MCF 10A (cell line): Measurements from ENCODE around the gene MAB21L2. TPM values are rescaled to one million over a fixed set of nuclear protein-coding genes. Genes with fewer than 3 reads are reported as not detected.

ENCODE experiments used
- BruUV-seq: library from RNA; stranded (reverse); fragments of 400-500 nt; replicated peaks from 2 replicates; lab custom pipeline; 2021; lab: Mats Ljungman, UMichigan
- CTCF ChIA-PET: fragments of 300-600 bp; sonication (Branson Sonifier 250); formaldehyde crosslinking; extraction: SDS; loops from one replicate; lab custom pipeline; 2021; ENCODE audit warnings: antibody characterized with exemption, inconsistent platforms; lab: Yijun Ruan, JAX
- POLR2A ChIA-PET: fragments of 300-600, 350-650 bp; sonication (Branson Sonifier 250); formaldehyde crosslinking; extraction: SDS; loops from one replicate; lab custom pipeline; 2020; ENCODE audit warnings: antibody characterized with exemption, inconsistent platforms; lab: Yijun Ruan, JAX
- DNase-seq: peaks from one replicate; pipeline ENCODE4 v3.0.0-alpha.2; 2018; ENCODE audit not compliant: unreplicated experiment
- H3K27ac Mint-ChIP-seq: one replicate; pipeline ENCODE4 v1.8.0; 2022; ENCODE audit warnings: mild to moderate bottlenecking, low read depth, mixed read lengths; ENCODE audit not compliant: unreplicated experiment
- H3K27me3 Mint-ChIP-seq: one replicate; pipeline ENCODE4 v1.8.0; 2022; ENCODE audit warnings: mixed read lengths; ENCODE audit not compliant: insufficient read depth, unreplicated experiment
- H3K36me3 Mint-ChIP-seq: one replicate; pipeline ENCODE4 v1.8.0; 2022; ENCODE audit warnings: mild to moderate bottlenecking, moderate library complexity, mixed read lengths; ENCODE audit not compliant: insufficient read depth, unreplicated experiment
- H3K4me1 Mint-ChIP-seq: one replicate; pipeline ENCODE4 v1.8.0; 2022; ENCODE audit warnings: mixed read lengths; ENCODE audit not compliant: insufficient read depth, unreplicated experiment
- H3K4me3 Mint-ChIP-seq: one replicate; pipeline ENCODE4 v1.8.0; 2022; ENCODE audit warnings: mild to moderate bottlenecking, moderate library complexity, mixed read lengths; ENCODE audit not compliant: unreplicated experiment
- H3K9me3 Mint-ChIP-seq: one replicate; pipeline ENCODE4 v1.8.0; 2022; ENCODE audit warnings: mixed read lengths; ENCODE audit not compliant: unreplicated experiment
- intact Hi-C: fragments of 100-400 bp; cut with micrococcal nuclease; formaldehyde crosslinking; loops from 2 replicates; pipeline ENCODE4 v1.14.1; 2022
- total RNA-seq: library from RNA; stranded (reverse); gene quantifications from 2 replicates; pipeline ENCODE4 v1.2.3, GENCODE V29; 2022
- TF ChIP-seq, protein P1 (sequence below): fragments of 200-600 bp; IDR thresholded peaks from one replicate; pipeline ENCODE4 v1.8.0; 2022; ENCODE audit warnings: antibody characterized with exemption, mild to moderate bottlenecking; ENCODE audit not compliant: unreplicated experiment

MAB21L2 gene
- total RNA-seq, 1 experiment from 2014 or later, result not detected

DNA sequence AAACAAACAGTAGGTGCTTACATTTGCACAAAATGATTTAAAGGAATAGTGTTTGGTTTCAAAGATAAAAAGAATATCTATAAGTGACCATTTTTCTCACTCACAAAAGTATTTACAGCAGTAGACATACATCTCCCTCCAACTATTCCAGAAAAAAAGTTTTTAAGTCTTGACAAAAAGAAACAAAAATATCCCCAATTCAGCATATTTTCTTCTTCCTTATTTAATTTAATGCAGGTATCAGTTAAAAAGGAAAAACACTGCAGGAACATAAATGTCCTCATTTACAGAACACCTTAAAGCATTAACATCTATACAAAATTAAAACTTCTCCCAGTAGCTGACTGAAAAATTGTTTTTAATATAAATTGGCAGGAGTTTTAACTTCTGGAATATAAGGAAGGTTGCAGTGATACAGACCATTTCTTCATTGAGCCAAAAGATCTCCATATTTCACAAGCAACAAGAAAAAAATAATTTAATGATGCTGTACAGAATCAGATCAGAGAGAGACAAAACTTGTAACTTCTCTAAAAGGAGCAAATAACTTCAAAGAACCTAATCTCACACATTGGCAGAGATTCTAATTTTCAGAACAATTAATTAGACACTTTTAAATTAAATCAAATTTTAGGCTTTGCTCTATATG is 4.3 kb downstream of the MAB21L2 start:
- intact Hi-C loops, result no loop called here
- no peaks in the 10 kb centered on the region for H3K9me3 Mint-ChIP-seq
- H3K27ac Mint-ChIP-seq, result no peak overlapping the region
- ChIA-PET CTCF (no interaction called here), POLR2A (no interaction called here)
- no peak overlapping the region for H3K4me3 Mint-ChIP-seq
- no peaks in the 10 kb centered on the region for H3K27me3 Mint-ChIP-seq
- no peak for DNase-seq
- TF ChIP-seq, protein P1, sequence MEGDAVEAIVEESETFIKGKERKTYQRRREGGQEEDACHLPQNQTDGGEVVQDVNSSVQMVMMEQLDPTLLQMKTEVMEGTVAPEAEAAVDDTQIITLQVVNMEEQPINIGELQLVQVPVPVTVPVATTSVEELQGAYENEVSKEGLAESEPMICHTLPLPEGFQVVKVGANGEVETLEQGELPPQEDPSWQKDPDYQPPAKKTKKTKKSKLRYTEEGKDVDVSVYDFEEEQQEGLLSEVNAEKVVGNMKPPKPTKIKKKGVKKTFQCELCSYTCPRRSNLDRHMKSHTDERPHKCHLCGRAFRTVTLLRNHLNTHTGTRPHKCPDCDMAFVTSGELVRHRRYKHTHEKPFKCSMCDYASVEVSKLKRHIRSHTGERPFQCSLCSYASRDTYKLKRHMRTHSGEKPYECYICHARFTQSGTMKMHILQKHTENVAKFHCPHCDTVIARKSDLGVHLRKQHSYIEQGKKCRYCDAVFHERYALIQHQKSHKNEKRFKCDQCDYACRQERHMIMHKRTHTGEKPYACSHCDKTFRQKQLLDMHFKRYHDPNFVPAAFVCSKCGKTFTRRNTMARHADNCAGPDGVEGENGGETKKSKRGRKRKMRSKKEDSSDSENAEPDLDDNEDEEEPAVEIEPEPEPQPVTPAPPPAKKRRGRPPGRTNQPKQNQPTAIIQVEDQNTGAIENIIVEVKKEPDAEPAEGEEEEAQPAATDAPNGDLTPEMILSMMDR, result no peak
- no peaks in the 10 kb centered on the region for H3K4me1 Mint-ChIP-seq
- BruUV-seq, result no TSS peak
- peaks cover 31% of the 10 kb centered on the region for H3K36me3 Mint-ChIP-seq

DNA sequence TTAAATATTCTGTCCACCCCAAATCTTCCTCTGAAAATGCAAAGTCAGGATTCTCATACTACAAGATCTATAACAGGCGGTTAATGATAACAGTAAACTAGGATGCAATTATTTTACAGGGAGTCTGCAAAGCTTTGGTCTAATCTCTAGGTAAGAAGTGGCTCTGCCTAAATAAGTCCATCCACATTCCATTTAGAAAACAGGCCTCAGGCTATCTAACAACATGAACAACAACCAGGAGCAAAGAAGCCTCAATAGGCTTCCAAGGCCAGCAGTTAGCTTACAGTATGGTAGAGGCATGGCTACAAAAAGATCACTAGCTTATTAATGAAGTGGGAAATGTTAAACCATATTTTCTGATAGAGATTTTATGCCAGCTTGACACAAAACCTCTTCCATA is 6.4 kb downstream of the MAB21L2 start:
- BruUV-seq, result no TSS peak
- CTCF ChIA-PET, result no interaction called here
- no peaks in the 10 kb centered on the region for H3K4me1 Mint-ChIP-seq
- intact Hi-C loops, result no loop called here
- H3K27ac Mint-ChIP-seq, result no peak overlapping the region
- H3K36me3 Mint-ChIP-seq, result peaks cover 18% of the 10 kb centered on the region
- no peak overlapping the region for H3K4me3 Mint-ChIP-seq
- no peaks in the 10 kb centered on the region for H3K27me3 Mint-ChIP-seq
- TF ChIP-seq, protein P1, result no peak
- POLR2A ChIA-PET, result interaction anchor here (0.7 to 1.3 kb wide), 2 partner anchors 12 to 126 kb away, joined by 3 to 4 read pairs; no protein-coding TSS in a partner anchor
- no peak for DNase-seq
- no peaks in the 10 kb centered on the region for H3K9me3 Mint-ChIP-seq

DNA sequence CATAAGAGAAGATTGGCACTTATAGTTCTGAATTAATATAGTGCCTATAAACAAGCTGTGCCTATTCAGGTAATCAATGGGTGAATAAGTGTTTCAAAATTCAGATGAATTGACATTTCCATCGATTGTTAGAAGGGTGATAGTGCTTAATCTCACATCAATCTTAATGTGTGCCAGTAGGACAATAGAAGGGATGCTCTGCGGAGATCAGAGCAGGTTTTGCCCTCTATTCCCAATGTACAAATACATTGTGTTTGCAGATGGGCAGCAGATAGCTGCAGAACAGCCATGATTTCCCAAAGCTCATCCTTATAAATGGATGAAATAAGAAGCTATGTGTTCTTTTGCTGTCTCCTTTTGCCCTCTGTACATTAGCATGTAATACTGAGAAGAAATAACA is 7.2 kb downstream of the MAB21L2 start:
- intact Hi-C loops, result no loop called here
- Mint-ChIP-seq H3K36me3 (peaks cover 10% of the 10 kb centered on the region), H3K4me1 (no peaks in the 10 kb centered on the region), H3K9me3 (no peaks in the 10 kb centered on the region), H3K27me3 (no peaks in the 10 kb centered on the region), H3K4me3 (no peak overlapping the region), H3K27ac (no peak overlapping the region)
- DNase-seq, result no peak
- TF ChIP-seq, protein P1, result no peak
- ChIA-PET CTCF (no interaction called here), POLR2A (interaction anchor here (1.3 kb wide), 1 partner anchor 11 kb away, joined by 4 read pairs; no protein-coding TSS in a partner anchor)
- BruUV-seq, result no TSS peak

DNA sequence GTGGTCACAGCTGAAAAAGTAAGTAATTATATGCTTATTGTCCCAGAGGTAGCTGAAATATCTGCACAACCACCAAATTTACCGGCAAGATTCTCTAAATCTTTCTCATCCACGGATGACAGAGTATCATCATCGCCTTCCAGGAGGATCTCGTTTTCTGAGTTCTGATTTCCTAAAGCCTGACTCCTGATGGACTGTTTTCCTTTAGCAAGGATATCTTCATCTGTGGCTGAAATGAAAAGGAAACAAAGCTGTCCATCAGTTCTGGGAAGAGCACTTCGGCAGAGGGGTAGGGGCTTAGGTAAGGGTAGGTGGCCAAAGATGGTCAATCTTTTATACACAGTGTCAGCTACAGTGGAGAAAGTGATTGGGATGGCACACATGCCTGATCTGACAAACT is 8.7 kb downstream of the MAB21L2 start:
- TF ChIP-seq, protein P1, result no peak
- DNase-seq, result no peak
- H3K27me3 Mint-ChIP-seq, result no peaks in the 10 kb centered on the region
- POLR2A ChIA-PET, result no interaction called here
- CTCF ChIA-PET, result interaction anchor here (1.2 kb wide), 1 partner anchor 142 kb away, joined by 3 read pairs; no protein-coding TSS in a partner anchor
- no peaks in the 10 kb centered on the region for H3K9me3 Mint-ChIP-seq
- peaks cover 10% of the 10 kb centered on the region for H3K36me3 Mint-ChIP-seq
- no peak overlapping the region for H3K27ac Mint-ChIP-seq
- intact Hi-C loops, result loop anchor here (10.0 kb wide), 1 partner anchor 274 kb away; no protein-coding TSS in a partner anchor
- no TSS peak for BruUV-seq
- H3K4me3 Mint-ChIP-seq, result no peak overlapping the region
- no peaks in the 10 kb centered on the region for H3K4me1 Mint-ChIP-seq
